K562 (cell line): Measurements from ENCODE around the gene MBOAT2. TPM values are rescaled to one million over a fixed set of nuclear protein-coding genes. Genes with fewer than 3 reads are reported as not detected.

ENCODE experiments used
- C11orf30 ChIP-seq: fragments of 450-650 bp; IDR thresholded peaks from 2 replicates; pipeline ENCODE4 v1.6.1; 2016; ENCODE audit warnings: low read depth, mild to moderate bottlenecking
- CBX8 ChIP-seq: fragments of 200-600 bp; sonication (generic); IDR thresholded peaks from 2 replicates; pipeline ENCODE4 v1.6.1; 2012; ENCODE audit warnings: borderline replicate concordance, mixed run types, low read depth, mild to moderate bottlenecking, moderate library complexity, mixed read lengths, low read length, control low read depth, inconsistent platforms; ENCODE audit not compliant: poor library complexity, severe bottlenecking; ENCODE audit errors: extremely low read depth
- CREBBP ChIP-seq: IDR thresholded peaks from one replicate; pipeline ENCODE4 v1.6.1; 2012; ENCODE audit warnings: low read depth, mild to moderate bottlenecking, control low read depth, inconsistent platforms, low read length
- E4F1 ChIP-seq: fragments of 250-450 bp; sonication (Bioruptor Pico); IDR thresholded peaks from 2 replicates; pipeline ENCODE4 v1.5.0; 2021; ENCODE audit warnings: mild to moderate bottlenecking, borderline replicate concordance
- ELF4 ChIP-seq: fragments of 450-650 bp; formaldehyde crosslinking; IDR thresholded peaks from 2 replicates; pipeline ENCODE4 v1.4.0; 2022; ENCODE audit warnings: missing genetic modification characterization
- ETV6 ChIP-seq, 3 experiments: fragments of 150-350 bp in 1 of 3; sonication (generic) in 1 of 3; formaldehyde crosslinking in 1 of 3; IDR thresholded peaks; 2 replicates each; pipeline versions ENCODE4 v1.6.1 to v1.8.0; 2014 to 2022; ENCODE audit warnings: borderline replicate concordance in 2 of 3, low read depth in 2 of 3, antibody characterized with exemption in 1 of 3, low read length in 1 of 3, mild to moderate bottlenecking in 1 of 3, missing genetic modification reagents in 1 of 3
- FOXM1 ChIP-seq, 2 experiments: fragments of 450-650 bp in 1 of 2; sonication (generic) in 1 of 2; formaldehyde crosslinking in 1 of 2; IDR thresholded peaks; 2 replicates each; pipeline versions ENCODE4 v1.6.1 to v1.9.0; 2017 to 2022; ENCODE audit warnings: low read depth in 2 of 2, mild to moderate bottlenecking in 2 of 2, missing genetic modification reagents in 1 of 2, moderate library complexity in 1 of 2
- FOXP4 ChIP-seq: sonication (generic); formaldehyde crosslinking; IDR thresholded peaks from 2 replicates; pipeline ENCODE4 v1.8.0; 2022; ENCODE audit warnings: mild to moderate bottlenecking, missing genetic modification reagents, borderline replicate concordance
- HINFP ChIP-seq: fragments of 450-650 bp; conservative IDR thresholded peaks from 2 replicates; pipeline ENCODE4 v1.6.1; 2016; ENCODE audit warnings: missing genetic modification characterization, low read depth, mild to moderate bottlenecking, control low read depth, missing compliant biosample characterization
- HMBOX1 ChIP-seq: sonication (generic); IDR thresholded peaks from 2 replicates; pipeline ENCODE4 v1.6.1; 2016
- KLF13 ChIP-seq: fragments of 450-650 bp; IDR thresholded peaks from 2 replicates; pipeline ENCODE4 v1.6.1; 2016; ENCODE audit warnings: missing genetic modification characterization, low read depth, mild to moderate bottlenecking, missing compliant biosample characterization, moderate library complexity, borderline replicate concordance
- MAFG ChIP-seq: fragments of 450-650 bp; conservative IDR thresholded peaks from 2 replicates; pipeline ENCODE4 v1.6.1; 2016; ENCODE audit warnings: missing genetic modification characterization, missing compliant biosample characterization
- SMAD4 ChIP-seq: fragments of 250-450 bp; sonication (Bioruptor Pico); conservative IDR thresholded peaks from 2 replicates; pipeline ENCODE4 v1.8.0; 2021; ENCODE audit warnings: inconsistent platforms, mild to moderate bottlenecking, moderate library complexity
- ZBTB2 ChIP-seq: fragments of 450-650 bp; IDR thresholded peaks from 2 replicates; pipeline ENCODE4 v1.6.1; 2016; ENCODE audit warnings: antibody characterized with exemption
- ZNF140 ChIP-seq: fragments of 250-450 bp; sonication (Bioruptor Pico); IDR thresholded peaks from 2 replicates; pipeline ENCODE4 v1.8.0; 2021; ENCODE audit warnings: moderate library complexity, mild to moderate bottlenecking, inconsistent platforms
- ZNF24 ChIP-seq: fragments of 450-650 bp; IDR thresholded peaks from 2 replicates; pipeline ENCODE4 v1.6.1; 2016
- ZNF696 ChIP-seq: fragments of 250-450 bp; sonication (Bioruptor Pico); conservative IDR thresholded peaks from 2 replicates; pipeline ENCODE4 v1.4.0; 2020; ENCODE audit warnings: mild to moderate bottlenecking, moderate library complexity
- polyA plus RNA-seq, 8 experiments: library from polyadenylated mRNA; depleted of rRNA in 4 of 8; stranded (reverse) in 5 of 8; unstranded in 3 of 8; fragments of >200 nt; fragmentation: Nextera tagmentation in 2 of 8; fragmentation: Illumina TruSeq in 1 of 8; extraction: Ambion mirVana in 2 of 8; extraction: Trizol in 1 of 8; gene quantifications; 2 replicates each; pipeline versions ENCODE4 v1.2.1 to v1.2.3, GENCODE V29; 2011 to 2014; ENCODE audit warnings: inconsistent platforms in 1 of 8, missing spikeins in 1 of 8
- total RNA-seq, 7 experiments: library from RNA; depleted of rRNA in 6 of 7; stranded (reverse); fragments of >200 nt in 6 of 7; fragmentation: Illumina TruSeq in 2 of 7; extraction: Trizol in 2 of 7; gene quantifications; 2 replicates each; pipeline versions ENCODE4 v1.2.1 to v1.2.3, GENCODE V29; 2011 to 2021; ENCODE audit warnings: low replicate concordance in 1 of 7

Gene MBOAT2
- total and polyA plus RNA-seq, 9 of the 15 experiments (the other 6 are each of a cell fraction or from before 2014, with no cell fraction given): 8.4 to 122 (median 27.6) TPM

- TF ChIP-seq FOXP4 (CRISPR knock-in tag): no peak
- TF ChIP-seq E4F1 (CRISPR knock-in tag): no peak
- no peak for TF ChIP-seq CREBBP
- no peak for TF ChIP-seq C11orf30
- TF ChIP-seq KLF13: peak; percentile 94; the same call in 1 of the 2 replicates
- TF ChIP-seq CBX8: no peak
- TF ChIP-seq FOXM1 (IDR thresholded peaks at IDR 0.05; ENCODE audit: low read depth): no peak
- TF ChIP-seq FOXM1 (CRISPR knock-in tag; IDR thresholded peaks at IDR 0.05; ENCODE audit: low read depth): no peak
- TF ChIP-seq ZNF696 (CRISPR knock-in tag): no peak
- no peak for TF ChIP-seq ZNF140 (CRISPR knock-in tag)
- TF ChIP-seq ZBTB2: no peak
- peak; percentile 73 for TF ChIP-seq HMBOX1
- no peak for TF ChIP-seq HINFP (tag)
- no peak for TF ChIP-seq SMAD4 (CRISPR knock-in tag)
- no peak for TF ChIP-seq ELF4
- TF ChIP-seq MAFG (tag): no peak
- no peak for TF ChIP-seq ETV6 (IDR thresholded peaks at IDR 0.05; ENCODE audit: borderline replicate concordance in 1 of 2, low read depth in 2 of 2, low read length in 1 of 2)
- no peak for TF ChIP-seq ETV6 (CRISPR knock-in tag; IDR thresholded peaks at IDR 0.05; ENCODE audit: borderline replicate concordance)
- no peak for TF ChIP-seq ZNF24
Observed at GRCh38 chr2:8851811-8852560, 151.5 kb downstream of the MBOAT2 start (continued).
